ENCODE results near the gene CAMK4. TPM values are rescaled to one million over a fixed set of nuclear protein-coding genes. Genes with fewer than 3 reads are reported as not detected.

The CAMK4 gene
- total RNA-seq, 4 donors from 2014 or later = 0.66 to 5.5 (median 2.8) TPM

DNA sequence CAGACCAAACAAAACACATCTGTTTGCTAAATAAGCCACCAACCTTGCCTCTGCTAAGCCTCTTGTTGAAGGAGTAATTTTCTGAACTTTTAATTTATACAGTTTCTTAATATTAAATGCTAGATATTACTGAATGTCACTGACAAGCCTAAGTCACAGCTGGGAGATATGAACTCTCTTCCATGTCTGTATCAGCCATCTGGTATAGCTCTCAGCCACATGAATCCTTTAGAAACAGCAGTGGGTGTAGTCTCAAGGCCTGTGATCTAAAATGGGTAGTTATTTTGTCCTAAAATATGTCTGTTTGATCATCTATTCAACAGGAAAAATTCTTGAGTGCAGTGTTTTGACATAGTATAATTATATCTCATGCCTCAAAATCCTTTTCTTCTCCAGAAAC, 97.2 kb downstream of the CAMK4 start:
- Histone ChIP-seq H3K9me3 (peaks cover 0 to 3% (median 0%) of the 10 kb centered on the region in 4 donors), H3K27ac (no peak overlapping the region), H3K27me3 (no peaks in the 10 kb centered on the region), H3K36me3 (no peaks in the 10 kb centered on the region), H3K4me1 (no peaks in the 10 kb centered on the region), H3K4me3 (no peak overlapping the region)
- no peak for DNase-seq (ENCODE audit: low spot score in 2 of 2)
- TF ChIP-seq POLR2A (IDR thresholded peaks at IDR 0.05) = no peak
- TF ChIP-seq EP300 (IDR thresholded peaks at IDR 0.05) = no peak

GRCh38 chr5:111326551-111326950, 102.4 kb downstream of the CAMK4 start:
- no peak for DNase-seq (ENCODE audit: low spot score in 2 of 2)
- no peaks in the 10 kb centered on the region for H3K36me3 ChIP-seq
- H3K9me3 ChIP-seq = peaks cover 0 to 13% (median 3%) of the 10 kb centered on the region in 4 donors
- H3K4me1 ChIP-seq = no peaks in the 10 kb centered on the region
- no peaks in the 10 kb centered on the region for H3K27me3 ChIP-seq
- TF ChIP-seq CTCF (IDR thresholded peaks at IDR 0.05) (no peak), EP300 (IDR thresholded peaks at IDR 0.05) (no peak), POLR2A (IDR thresholded peaks at IDR 0.05) (no peak)
- no peak overlapping the region for H3K4me3 ChIP-seq
- WGBS, 2 donors = 87 to 90% methylated on average over 4 of the region's 4 CpGs
- no peak overlapping the region for H3K27ac ChIP-seq

- Histone ChIP-seq H3K4me3 (no peak overlapping the region), H3K36me3 (no peaks in the 10 kb centered on the region), H3K27me3 (no peaks in the 10 kb centered on the region), H3K4me1 (no peaks in the 10 kb centered on the region), H3K9me3 (no peaks in the 10 kb centered on the region), H3K27ac (no peak overlapping the region)
- no peak for DNase-seq (ENCODE audit: low spot score in 2 of 2)
- TF ChIP-seq CTCF (IDR thresholded peaks at IDR 0.05) (no peak), POLR2A (IDR thresholded peaks at IDR 0.05) (no peak), EP300 (IDR thresholded peaks at IDR 0.05) (no peak)
- WGBS, 2 donors = 91 to 98% methylated on average over 1 of the region's 1 CpG
These were observed 112.9 kb downstream of the CAMK4 start for GRCh38 chr5:111337133-111337532.

DNA sequence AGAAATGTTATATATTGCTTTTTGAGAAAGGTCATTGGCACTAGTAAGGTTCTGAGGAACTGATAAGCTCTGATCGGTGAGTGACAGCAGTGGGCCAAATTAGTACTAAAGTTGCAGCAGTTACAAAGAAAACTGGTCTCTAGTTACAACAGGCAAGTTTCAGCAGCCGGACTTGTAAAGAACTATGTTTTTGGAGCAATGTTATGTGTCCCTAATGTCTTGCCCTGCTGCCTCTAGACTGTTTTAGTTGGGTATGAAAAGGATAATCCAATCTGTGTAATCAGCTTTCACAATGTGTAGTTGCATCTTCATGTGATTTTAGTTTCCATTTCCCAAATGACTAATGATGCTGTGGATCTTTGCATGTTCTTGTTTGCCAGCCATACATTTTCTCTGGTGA, 113.5 kb downstream of the CAMK4 start:
- Histone ChIP-seq H3K4me3 (no peak overlapping the region), H3K27me3 (no peaks in the 10 kb centered on the region), H3K36me3 (no peaks in the 10 kb centered on the region), H3K9me3 (no peaks in the 10 kb centered on the region), H3K27ac (no peak overlapping the region), H3K4me1 (no peaks in the 10 kb centered on the region)
- 29 to 44% methylated on average over 2 of the region's 2 CpGs for WGBS, 2 donors
- TF ChIP-seq POLR2A (IDR thresholded peaks at IDR 0.05) (no peak), EP300 (IDR thresholded peaks at IDR 0.05) (no peak), CTCF (IDR thresholded peaks at IDR 0.05) (no peak)
- no peak for DNase-seq (ENCODE audit: low spot score in 2 of 2)

DNA sequence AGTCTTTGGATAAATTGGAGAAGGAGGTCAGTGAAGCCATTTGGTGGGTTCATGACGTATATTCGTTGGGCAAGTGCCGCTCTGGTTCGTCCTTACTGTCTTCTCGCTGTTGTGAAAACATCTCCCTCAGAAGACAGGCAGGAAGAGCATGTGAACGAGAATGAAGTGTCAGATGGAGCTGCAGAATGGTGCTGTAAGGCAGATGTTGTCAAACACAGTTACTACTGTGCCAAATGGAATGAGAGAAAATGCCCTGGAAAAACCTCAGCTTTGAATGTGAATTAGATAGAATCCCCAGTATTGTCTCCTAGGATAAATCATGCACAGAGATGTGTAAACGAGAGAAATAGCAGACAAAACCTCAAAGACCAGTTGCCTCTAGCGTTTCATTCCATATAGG, 121.5 kb downstream of the CAMK4 start:
- no peak for DNase-seq (ENCODE audit: low spot score in 2 of 2)
- H3K27me3 ChIP-seq = no peaks in the 10 kb centered on the region
- no peaks in the 10 kb centered on the region for H3K4me1 ChIP-seq
- H3K27ac ChIP-seq = no peak overlapping the region
- TF ChIP-seq CTCF (IDR thresholded peaks at IDR 0.05) (no peak), POLR2A (IDR thresholded peaks at IDR 0.05) (no peak), EP300 (IDR thresholded peaks at IDR 0.05) (no peak)
- 34 to 35% methylated on average over 8 of the region's 8 CpGs for WGBS, 2 donors
- H3K9me3 ChIP-seq = no peaks in the 10 kb centered on the region
- no peaks in the 10 kb centered on the region for H3K36me3 ChIP-seq
- no peak overlapping the region for H3K4me3 ChIP-seq

DNA sequence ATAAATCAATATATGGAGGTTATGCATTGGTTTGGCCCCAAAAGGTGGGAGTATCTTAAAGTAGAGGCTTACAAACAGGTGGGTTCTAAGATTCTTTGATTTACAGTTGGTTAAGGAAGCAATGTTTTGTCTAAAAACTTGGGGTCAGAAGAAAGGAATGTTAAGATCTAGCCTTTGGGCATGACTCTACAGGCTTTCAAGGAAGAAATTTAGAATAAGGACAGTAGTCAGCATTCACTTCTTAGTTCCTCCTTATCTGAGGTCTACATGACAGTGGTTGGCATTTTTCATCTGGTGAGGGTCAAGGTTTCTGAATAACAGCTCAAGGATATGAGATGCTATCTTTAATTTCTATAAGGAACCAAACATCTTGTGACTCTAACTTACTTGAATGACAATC, 122.8 kb downstream of the CAMK4 start:
- Histone ChIP-seq H3K9me3 (no peaks in the 10 kb centered on the region), H3K27me3 (no peaks in the 10 kb centered on the region), H3K36me3 (no peaks in the 10 kb centered on the region), H3K4me3 (no peak overlapping the region), H3K4me1 (no peaks in the 10 kb centered on the region), H3K27ac (no peak overlapping the region)
- no peak for DNase-seq (ENCODE audit: low spot score in 2 of 2)
- TF ChIP-seq EP300 (IDR thresholded peaks at IDR 0.05) = no peak
- no peak for TF ChIP-seq CTCF (IDR thresholded peaks at IDR 0.05)
- no peak for TF ChIP-seq POLR2A (IDR thresholded peaks at IDR 0.05)

Measured in tibial nerve (tissue), 4 donors.